HepG2 (cell line): Measurements from ENCODE around the gene ANKRD42. TPM values are rescaled to one million over a fixed set of nuclear protein-coding genes. Genes with fewer than 3 reads are reported as not detected.

Experiments
- GABPB1 ChIP-seq: IDR thresholded peaks from 2 replicates; pipeline ENCODE4 v1.6.1; 2016; ENCODE audit warnings: mild to moderate bottlenecking, missing genetic modification reagents, moderate library complexity, missing compliant biosample characterization
- GATAD1 ChIP-seq: IDR thresholded peaks from 2 replicates; pipeline ENCODE4 v1.6.1; 2016; ENCODE audit warnings: missing genetic modification reagents, missing compliant biosample characterization
- KLF12 ChIP-seq: sonication (generic); formaldehyde crosslinking; IDR thresholded peaks from 2 replicates; pipeline ENCODE4 v1.4.0; 2020; ENCODE audit warnings: missing genetic modification reagents, borderline replicate concordance
- KLF6 ChIP-seq: IDR thresholded peaks from 2 replicates; pipeline ENCODE4 v1.8.0; 2016; ENCODE audit warnings: missing biosample characterization, missing genetic modification reagents
- NR2F2 ChIP-seq: IDR thresholded peaks from 2 replicates; pipeline ENCODE4 v1.6.1; 2012; ENCODE audit warnings: low read depth, inconsistent platforms, borderline replicate concordance
- PHF8 ChIP-seq: sonication (generic); formaldehyde crosslinking; IDR thresholded peaks from 2 replicates; pipeline ENCODE4 v1.5.0; 2020; ENCODE audit warnings: missing genetic modification reagents
- POLR2A ChIP-seq, 2 experiments: IDR thresholded peaks; 2 replicates each; pipeline ENCODE4 v1.6.1; 2011; ENCODE audit warnings: low read depth in 2 of 2, low read length in 2 of 2, mild to moderate bottlenecking in 1 of 2, moderate library complexity in 1 of 2; ENCODE audit not compliant: insufficient read depth in 1 of 2
- RFX3 ChIP-seq: IDR thresholded peaks from 2 replicates; pipeline ENCODE4 v1.6.1; 2016; ENCODE audit warnings: missing biosample characterization, missing genetic modification reagents
- SKI ChIP-seq: fragments of 450-650 bp; IDR thresholded peaks from one replicate; pipeline ENCODE4 v1.6.1; 2018; ENCODE audit warnings: mild to moderate bottlenecking; ENCODE audit not compliant: partially characterized antibody
- ZFP1 ChIP-seq: IDR thresholded peaks from 2 replicates; pipeline ENCODE4 v1.6.1; 2016
- ZFP36L1 ChIP-seq: sonication (generic); formaldehyde crosslinking; IDR thresholded peaks from 2 replicates; pipeline ENCODE4 v1.8.0; 2022; ENCODE audit warnings: mild to moderate bottlenecking, missing genetic modification reagents, moderate library complexity
- ZNF644 ChIP-seq: IDR thresholded peaks from 2 replicates; pipeline ENCODE4 v1.6.1; 2016; ENCODE audit warnings: low read depth
- ZNF841 ChIP-seq: sonication (generic); formaldehyde crosslinking; IDR thresholded peaks from 2 replicates; pipeline ENCODE4 v1.8.1; 2023; ENCODE audit warnings: missing genetic modification reagents, borderline replicate concordance
- ZSCAN20 ChIP-seq: sonication (generic); formaldehyde crosslinking; IDR thresholded peaks from 2 replicates; pipeline ENCODE4 v1.4.0; 2020; ENCODE audit warnings: missing genetic modification reagents, mild to moderate bottlenecking, borderline replicate concordance
- polyA plus RNA-seq, 8 experiments: library from polyadenylated mRNA; depleted of rRNA in 3 of 8; stranded (reverse) in 7 of 8; unstranded in 1 of 8; fragments of >200 nt; fragmentation: Illumina TruSeq in 4 of 8; extraction: Trizol in 4 of 8; gene quantifications; 2 replicates each; pipeline versions ENCODE4 v1.2.1 to v1.2.3, GENCODE V29; 2011 to 2016; ENCODE audit warnings: low read depth in 4 of 8, missing spikeins in 1 of 8, mixed read lengths in 1 of 8; ENCODE audit not compliant: insufficient read depth in 1 of 8
- total RNA-seq, 5 experiments: library from RNA; depleted of rRNA; stranded (reverse); fragments of >200 nt; fragmentation: Illumina TruSeq; extraction: Trizol; gene quantifications; 2 replicates each; pipeline ENCODE4 v1.2.3, GENCODE V29; 2016; ENCODE audit warnings: low read depth in 1 of 5
- TF ChIP-seq, protein P1 (sequence below): fragments of 450-650 bp; IDR thresholded peaks from 2 replicates; pipeline ENCODE4 v1.6.1; 2017; ENCODE audit warnings: mild to moderate bottlenecking
- TF ChIP-seq, protein P2 (sequence below): sonication (generic); formaldehyde crosslinking; IDR thresholded peaks from 2 replicates; pipeline ENCODE4 v1.4.0; 2020; ENCODE audit warnings: missing genetic modification reagents

The ANKRD42 gene
- total and polyA plus RNA-seq, 2 of the 13 experiments (the other 11 are each of a cell fraction or from before 2014, with no cell fraction given), result 2.2 to 3.7 TPM

DNA sequence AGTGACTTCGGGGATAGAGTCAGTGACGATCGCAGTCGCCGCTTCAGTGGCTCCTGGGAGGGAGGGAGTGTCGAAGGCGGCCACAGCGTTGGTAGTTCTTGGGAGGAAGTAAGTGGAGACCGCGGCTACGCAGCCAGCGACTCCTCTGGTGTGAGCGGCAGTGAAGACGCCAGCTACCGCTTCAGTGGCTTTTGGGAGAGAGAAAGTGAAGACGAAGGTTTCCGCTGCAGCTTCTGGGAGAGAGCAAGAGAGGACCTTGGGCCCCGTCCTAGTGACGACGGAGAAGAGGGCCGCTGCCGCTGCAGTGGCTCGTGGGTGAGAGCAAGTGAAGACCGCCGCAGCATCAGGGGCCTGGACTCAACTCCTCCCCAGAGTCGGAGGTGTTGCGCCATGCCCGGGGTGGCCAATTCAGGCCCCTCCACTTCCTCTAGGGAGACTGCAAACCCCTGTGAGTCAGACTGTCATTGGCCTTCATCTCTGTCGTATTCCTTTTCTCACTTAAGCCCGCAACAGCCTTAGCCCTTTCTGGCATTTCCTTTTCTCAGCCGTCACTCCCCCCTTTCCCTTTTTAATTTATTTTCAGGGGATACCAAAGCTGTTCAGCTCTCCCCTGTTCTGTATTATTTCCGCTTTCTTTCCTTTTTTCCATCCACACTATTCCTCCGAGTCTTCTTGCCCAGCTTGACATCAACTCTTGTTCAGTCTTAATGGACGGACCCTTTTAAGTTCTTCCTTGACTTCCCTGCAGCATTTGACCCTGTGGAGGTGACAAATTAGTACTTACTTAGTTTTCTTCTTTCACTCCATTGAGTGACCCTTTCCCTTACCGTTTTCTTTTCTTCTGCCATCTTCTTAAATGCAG, 1.0 kb downstream of the ANKRD42 start (continued):
- TF ChIP-seq RFX3 (CRISPR knock-in tag) (no peak), KLF6 (CRISPR knock-in tag) (0 out of 2 replicates have a peak, but pooled peaks have one; percentile 32), POLR2A (IDR thresholded peaks at IDR 0.05; ENCODE audit: insufficient read depth in 1 of 2, low read depth in 2 of 2, low read length in 2 of 2) (peak in 1 of 2 experiments; percentile 41; a peak in 1 of 4 replicates), ZFP36L1 (CRISPR knock-in tag) (no peak), ZNF644 (CRISPR knock-in tag) (no peak), ZSCAN20 (CRISPR knock-in tag) (peak; percentile 39; the same call in 1 of the 2 replicates), PHF8 (CRISPR knock-in tag) (0 out of 2 replicates have a peak, but pooled peaks have one; percentile 25), ZNF841 (CRISPR knock-in tag) (no peak), SKI (no peak), NR2F2 (no peak), GATAD1 (peak; percentile 49; the same call in 1 of the 2 replicates), ZFP1 (CRISPR knock-in tag) (no peak), KLF12 (CRISPR knock-in tag) (no peak), GABPB1 (CRISPR knock-in tag) (peak; percentile 84)
- TF ChIP-seq, protein P1, sequence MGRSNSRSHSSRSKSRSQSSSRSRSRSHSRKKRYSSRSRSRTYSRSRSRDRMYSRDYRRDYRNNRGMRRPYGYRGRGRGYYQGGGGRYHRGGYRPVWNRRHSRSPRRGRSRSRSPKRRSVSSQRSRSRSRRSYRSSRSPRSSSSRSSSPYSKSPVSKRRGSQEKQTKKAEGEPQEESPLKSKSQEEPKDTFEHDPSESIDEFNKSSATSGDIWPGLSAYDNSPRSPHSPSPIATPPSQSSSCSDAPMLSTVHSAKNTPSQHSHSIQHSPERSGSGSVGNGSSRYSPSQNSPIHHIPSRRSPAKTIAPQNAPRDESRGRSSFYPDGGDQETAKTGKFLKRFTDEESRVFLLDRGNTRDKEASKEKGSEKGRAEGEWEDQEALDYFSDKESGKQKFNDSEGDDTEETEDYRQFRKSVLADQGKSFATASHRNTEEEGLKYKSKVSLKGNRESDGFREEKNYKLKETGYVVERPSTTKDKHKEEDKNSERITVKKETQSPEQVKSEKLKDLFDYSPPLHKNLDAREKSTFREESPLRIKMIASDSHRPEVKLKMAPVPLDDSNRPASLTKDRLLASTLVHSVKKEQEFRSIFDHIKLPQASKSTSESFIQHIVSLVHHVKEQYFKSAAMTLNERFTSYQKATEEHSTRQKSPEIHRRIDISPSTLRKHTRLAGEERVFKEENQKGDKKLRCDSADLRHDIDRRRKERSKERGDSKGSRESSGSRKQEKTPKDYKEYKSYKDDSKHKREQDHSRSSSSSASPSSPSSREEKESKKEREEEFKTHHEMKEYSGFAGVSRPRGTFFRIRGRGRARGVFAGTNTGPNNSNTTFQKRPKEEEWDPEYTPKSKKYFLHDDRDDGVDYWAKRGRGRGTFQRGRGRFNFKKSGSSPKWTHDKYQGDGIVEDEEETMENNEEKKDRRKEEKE, result no peak
- TF ChIP-seq, protein P2, sequence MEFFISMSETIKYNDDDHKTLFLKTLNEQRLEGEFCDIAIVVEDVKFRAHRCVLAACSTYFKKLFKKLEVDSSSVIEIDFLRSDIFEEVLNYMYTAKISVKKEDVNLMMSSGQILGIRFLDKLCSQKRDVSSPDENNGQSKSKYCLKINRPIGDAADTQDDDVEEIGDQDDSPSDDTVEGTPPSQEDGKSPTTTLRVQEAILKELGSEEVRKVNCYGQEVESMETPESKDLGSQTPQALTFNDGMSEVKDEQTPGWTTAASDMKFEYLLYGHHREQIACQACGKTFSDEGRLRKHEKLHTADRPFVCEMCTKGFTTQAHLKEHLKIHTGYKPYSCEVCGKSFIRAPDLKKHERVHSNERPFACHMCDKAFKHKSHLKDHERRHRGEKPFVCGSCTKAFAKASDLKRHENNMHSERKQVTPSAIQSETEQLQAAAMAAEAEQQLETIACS (CRISPR knock-in tag), result no peak
- TF ChIP-seq, all 625 proteins: peak for 47
